Stimulated activated CD4-positive, alpha-beta T cell treated with anti-CD3 and anti-CD28 coated beads, Interleukin-2, amount 100 ng/mL, for 48 hours (primary cell): ENCODE measurements around the gene OAS3.
"Not testable (repeated sequence)": the region's sequence is repeated elsewhere in the genome, so short reads cannot be mapped to it uniquely, and the experiment has no call there.

Experiments used
- DNase-seq, 2 donors: peaks; one replicate each; pipeline ENCODE4 v3.0.0-alpha.2; 2020

The OAS3 gene

DNA sequence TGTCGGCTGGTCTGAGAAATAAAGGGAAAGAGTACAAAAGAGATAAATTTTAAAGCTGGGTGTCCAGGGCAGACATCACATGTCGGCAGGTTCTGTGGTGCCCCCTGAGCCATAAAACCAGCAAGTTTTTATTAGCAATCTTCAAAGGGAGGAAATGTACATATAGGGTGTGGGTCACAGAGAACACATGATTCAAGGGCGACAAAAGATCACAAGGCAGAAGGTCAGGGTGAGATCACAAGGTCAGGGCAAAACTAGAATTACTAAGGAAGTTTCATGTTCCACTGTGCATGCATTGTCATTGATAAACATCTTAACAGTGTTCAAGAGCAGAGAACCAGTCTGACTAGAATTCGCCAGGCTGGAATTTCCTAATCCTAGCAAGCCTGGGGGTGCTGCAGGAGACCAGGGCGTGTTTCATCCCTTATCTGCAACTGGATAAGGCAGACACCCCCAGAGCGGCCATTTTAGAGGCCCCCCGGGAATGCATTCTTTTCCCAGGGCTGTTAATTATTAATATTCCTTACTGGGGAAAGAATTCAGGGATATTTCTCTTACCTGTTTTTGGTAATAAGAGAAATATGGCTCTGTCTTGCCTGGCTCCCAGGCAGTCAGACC lies 11.7 kb upstream of the OAS3 start:
- DNase-seq = not testable (repeated sequence)

DNA sequence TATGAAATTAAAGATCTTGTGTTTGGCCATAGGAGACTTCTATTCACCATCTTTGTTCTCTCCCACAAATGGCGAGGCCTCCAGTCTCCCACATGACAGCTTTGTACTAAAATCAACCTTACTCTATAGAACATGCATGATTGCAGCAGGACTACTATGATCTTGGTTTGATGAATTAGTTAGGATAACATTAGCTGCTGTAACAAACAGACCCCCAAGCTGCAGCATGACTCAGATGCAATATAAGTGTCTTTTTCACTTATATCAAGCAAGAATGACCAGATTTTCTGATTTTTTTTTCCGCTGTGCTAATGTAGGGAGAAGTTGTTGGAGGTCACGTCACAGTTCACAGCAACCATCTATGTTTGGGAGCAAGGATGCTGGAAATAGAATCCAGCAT lies 10.8 kb upstream of the OAS3 start:
- no peak for DNase-seq

GRCh38 chr12:112927925-112928324 lies 10.3 kb upstream of the OAS3 start:
- DNase-seq = no peak

GRCh38 chr12:112928978-112929377 lies 9.3 kb upstream of the OAS3 start:
- DNase-seq = no peak

DNA sequence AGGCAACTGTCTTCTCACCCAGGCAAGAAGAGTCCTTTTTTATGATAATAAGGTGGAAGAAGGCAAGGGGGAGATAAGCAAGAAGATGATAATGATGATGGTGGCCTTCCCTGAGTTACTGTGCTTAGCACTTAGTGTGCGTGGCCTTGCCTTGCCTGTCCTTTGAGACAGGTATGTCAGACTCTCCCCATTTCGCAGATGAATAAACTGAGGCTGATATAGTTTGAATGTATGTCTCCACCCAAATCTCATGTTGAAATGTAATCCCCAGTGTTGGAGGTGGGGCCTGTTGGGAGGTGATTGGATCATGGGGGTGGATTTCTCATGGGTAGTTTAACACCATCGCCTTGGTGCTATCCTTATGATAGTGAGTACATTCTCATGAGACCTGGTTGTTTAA lies 8.6 kb upstream of the OAS3 start:
- no peak for DNase-seq

DNA sequence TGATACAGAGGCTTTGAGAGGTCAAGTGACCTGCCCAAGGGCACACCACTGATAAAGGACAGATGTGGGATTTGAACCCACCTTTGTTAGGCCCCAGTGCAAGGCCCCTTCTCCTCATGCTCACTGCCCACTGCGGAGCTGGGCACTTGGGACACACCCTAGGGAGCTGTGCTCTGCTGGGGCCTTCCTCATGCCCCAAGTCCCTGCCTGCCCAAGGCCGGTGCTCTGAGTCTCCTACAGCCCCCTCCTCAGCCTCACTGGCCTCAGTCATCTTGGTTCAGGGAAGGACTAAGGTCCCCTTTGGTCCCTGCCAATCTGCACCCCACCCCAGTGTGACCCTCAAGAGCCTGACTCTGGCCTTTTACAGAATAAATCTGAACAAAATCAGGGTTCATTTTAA lies 7.9 kb upstream of the OAS3 start:
- DNase-seq = no peak

GRCh38 chr12:112932485-112933128 lies 5.7 kb upstream of the OAS3 start:
- no peak for DNase-seq

GRCh38 chr12:112933129-112933505 lies 5.2 kb upstream of the OAS3 start:
- no peak for DNase-seq

DNA sequence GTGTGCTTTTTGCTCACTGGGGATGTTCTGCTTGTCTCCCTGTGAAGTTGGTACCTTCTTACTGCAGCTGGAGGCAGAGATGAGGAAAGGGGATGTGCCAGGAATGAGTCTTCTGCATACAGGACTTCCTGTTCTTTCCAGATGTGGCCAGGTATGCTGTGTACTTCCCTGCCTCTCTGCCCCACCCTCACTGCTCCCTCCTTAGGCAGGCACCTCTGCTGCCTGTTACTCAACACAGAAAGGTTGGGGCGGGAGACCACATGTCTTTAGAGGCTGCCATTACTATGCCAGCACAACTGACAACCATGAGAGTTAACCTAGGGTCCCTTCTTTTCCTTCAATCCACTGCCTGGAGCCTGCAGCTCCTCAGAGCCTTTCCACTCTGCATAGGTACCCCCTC lies 2.0 kb upstream of the OAS3 start:
- no peak for DNase-seq

GRCh38 chr12:112936927-112937326 lies 1.3 kb upstream of the OAS3 start:
- no peak for DNase-seq

- no peak for DNase-seq
Measured at GRCh38 chr12:112938751-112939150, 477 bp downstream of the OAS3 start.

DNA sequence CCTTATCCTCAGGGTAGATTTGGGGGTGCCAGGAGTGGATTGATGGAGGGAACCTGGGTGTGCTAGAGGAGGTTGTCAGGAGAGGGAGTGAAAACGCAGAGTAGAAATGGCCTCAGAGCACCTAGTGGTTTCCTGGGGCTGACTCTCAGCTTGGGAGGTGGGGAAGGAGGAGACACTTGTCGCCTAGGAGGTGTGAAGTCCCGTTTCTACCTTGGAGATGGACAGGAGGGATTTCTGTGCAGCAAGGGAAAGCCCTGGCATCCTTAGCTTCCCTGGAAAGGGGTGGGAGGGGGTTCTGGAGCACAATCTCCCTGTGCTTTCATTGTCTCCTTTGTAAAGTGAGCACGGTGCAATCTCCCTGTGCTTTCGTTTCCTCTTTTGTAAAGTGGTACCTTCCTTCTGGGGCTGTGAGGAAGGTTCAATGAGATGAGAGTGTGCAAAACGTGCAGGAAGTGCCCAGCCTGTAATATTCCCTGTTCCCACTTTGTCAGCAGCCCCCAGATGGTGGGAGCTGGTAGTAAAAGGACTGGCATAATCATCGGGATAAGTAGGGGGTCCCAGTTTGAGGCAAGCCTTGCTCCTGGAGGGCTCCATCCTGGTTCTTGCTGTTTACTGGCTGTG lies 1.6 kb downstream of the OAS3 start:
- no peak for DNase-seq

DNA sequence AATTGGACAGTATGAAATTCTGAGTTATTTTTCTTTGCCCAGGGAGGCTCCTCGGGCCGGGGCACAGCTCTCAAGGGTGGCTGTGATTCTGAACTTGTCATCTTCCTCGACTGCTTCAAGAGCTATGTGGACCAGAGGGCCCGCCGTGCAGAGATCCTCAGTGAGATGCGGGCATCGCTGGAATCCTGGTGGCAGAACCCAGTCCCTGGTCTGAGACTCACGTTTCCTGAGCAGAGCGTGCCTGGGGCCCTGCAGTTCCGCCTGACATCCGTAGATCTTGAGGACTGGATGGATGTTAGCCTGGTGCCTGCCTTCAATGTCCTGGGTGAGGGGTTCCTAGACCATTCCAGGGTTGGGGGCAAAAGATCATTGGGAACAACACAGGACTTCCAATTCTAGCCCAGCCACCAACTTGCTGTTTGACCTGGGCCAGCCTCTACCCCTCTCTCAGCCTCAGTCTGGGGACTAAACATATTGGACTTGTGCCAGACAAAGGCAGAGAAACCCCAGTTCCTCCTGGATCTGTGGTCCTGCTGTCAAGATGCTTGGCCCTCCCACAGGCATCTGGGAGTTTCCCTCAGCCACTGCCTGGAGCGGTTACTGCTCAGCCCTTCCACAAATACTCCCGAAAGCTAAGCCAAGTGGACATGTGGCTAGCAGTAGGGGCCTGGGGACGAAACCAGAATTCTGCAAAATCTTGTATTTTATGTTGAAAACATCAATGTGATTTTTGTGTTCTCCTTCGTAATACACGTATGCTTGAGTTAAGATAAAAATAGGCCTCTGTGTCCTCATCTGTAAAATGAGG lies 3.5 kb downstream of the OAS3 start:
- DNase-seq = no peak

- DNase-seq = no peak
Measured at GRCh38 chr12:112942572-112942971, 4.3 kb downstream of the OAS3 start.

DNA sequence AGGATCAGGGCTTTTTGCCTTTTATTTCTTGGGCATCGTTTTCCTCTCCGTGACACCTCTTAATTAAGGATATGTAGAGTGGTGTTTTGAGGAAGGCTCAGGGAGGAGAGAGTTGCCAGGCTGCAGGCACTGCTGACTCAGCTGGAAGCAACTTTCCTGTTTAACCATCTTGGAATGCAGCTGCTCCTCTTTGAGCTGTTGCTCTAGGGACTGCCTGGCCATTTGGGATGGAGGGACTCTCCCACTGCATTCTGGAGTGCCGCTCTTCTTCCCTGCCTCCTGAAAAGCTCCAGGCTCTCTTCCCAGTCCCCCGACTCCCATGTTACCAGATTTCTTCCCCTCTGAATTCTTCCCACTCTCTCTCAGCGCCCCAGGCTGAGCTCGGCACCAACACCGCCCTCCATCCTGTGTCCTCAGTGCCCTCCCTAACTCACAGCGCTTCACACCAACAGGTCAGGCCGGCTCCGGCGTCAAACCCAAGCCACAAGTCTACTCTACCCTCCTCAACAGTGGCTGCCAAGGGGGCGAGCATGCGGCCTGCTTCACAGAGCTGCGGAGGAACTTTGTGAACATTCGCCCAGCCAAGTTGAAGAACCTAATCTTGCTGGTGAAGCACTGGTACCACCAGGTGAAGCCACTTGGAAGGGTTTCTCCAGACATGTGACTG lies 5.9 kb downstream of the OAS3 start:
- DNase-seq = no peak

GRCh38 chr12:112945515-112945914 lies 7.2 kb downstream of the OAS3 start:
- DNase-seq = no peak

GRCh38 chr12:112946236-112947000 lies 8.1 kb downstream of the OAS3 start:
- no peak for DNase-seq

- no peak for DNase-seq
Measured at GRCh38 chr12:112947314-112947713, 9.0 kb downstream of the OAS3 start.

- DNase-seq = no peak
Measured at GRCh38 chr12:112947761-112948160, 9.5 kb downstream of the OAS3 start.

GRCh38 chr12:112948806-112949205 lies 10.5 kb downstream of the OAS3 start:
- no peak for DNase-seq

- no peak for DNase-seq
Measured at GRCh38 chr12:112950701-112951100, 12.4 kb downstream of the OAS3 start.

DNA sequence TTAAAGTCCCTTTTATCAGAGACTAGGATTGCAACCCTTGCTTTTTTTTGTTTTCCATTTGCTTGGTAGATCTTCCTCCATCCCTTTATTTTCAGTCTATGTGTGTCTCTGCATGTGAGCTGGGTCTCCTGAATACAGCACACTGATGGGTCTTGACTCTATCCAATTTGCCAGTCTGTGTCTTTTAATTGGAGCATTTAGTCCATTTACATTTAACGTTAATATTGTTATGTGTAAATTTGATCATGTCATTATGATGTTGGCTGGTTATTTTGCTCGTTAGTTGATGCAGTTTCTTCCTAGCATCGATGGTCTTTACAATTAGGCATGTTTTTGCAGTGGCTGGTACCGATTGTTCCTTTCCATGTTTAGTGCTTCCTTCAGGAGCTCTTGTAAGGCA lies 18.9 kb downstream of the OAS3 start:
- not testable (repeated sequence) for DNase-seq
